ENCODE results near the gene EPS8L2. TPM values are rescaled to one million over a fixed set of nuclear protein-coding genes. Genes with fewer than 3 reads are reported as not detected.

EPS8L2 gene
- total and polyA plus RNA-seq, 10 of the 15 experiments (the other 5 are each of a cell fraction or from before 2014, with no cell fraction given), result 0.76 to 20.0 (median 9.7) TPM

GRCh38 chr11:721247-721740 is 15.3 kb downstream of the EPS8L2 start (continued):
- no peak for TF ChIP-seq NKRF (conservative IDR thresholded peaks at IDR 0.05)
- TF ChIP-seq, protein P1, sequence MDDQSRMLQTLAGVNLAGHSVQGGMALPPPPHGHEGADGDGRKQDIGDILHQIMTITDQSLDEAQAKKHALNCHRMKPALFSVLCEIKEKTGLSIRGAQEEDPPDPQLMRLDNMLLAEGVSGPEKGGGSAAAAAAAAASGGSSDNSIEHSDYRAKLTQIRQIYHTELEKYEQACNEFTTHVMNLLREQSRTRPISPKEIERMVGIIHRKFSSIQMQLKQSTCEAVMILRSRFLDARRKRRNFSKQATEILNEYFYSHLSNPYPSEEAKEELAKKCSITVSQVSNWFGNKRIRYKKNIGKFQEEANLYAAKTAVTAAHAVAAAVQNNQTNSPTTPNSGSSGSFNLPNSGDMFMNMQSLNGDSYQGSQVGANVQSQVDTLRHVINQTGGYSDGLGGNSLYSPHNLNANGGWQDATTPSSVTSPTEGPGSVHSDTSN (IDR thresholded peaks at IDR 0.05; ENCODE audit: insufficient replicate concordance, low read depth, low read length), result no peak
- TF ChIP-seq, protein P2, sequence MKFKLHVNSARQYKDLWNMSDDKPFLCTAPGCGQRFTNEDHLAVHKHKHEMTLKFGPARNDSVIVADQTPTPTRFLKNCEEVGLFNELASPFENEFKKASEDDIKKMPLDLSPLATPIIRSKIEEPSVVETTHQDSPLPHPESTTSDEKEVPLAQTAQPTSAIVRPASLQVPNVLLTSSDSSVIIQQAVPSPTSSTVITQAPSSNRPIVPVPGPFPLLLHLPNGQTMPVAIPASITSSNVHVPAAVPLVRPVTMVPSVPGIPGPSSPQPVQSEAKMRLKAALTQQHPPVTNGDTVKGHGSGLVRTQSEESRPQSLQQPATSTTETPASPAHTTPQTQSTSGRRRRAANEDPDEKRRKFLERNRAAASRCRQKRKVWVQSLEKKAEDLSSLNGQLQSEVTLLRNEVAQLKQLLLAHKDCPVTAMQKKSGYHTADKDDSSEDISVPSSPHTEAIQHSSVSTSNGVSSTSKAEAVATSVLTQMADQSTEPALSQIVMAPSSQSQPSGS (IDR thresholded peaks at IDR 0.05; ENCODE audit: low read length), result no peak
- no peak for TF ChIP-seq POLR2A (IDR thresholded peaks at IDR 0.05; ENCODE audit: low read depth, low read length)
- TF ChIP-seq SUZ12 (IDR thresholded peaks at IDR 0.05; ENCODE audit: unreplicated experiment), result no peak
- 0 out of 2 replicates have a peak, but pooled peaks have one; percentile 32 for TF ChIP-seq DPF2 (IDR thresholded peaks at IDR 0.05)
- peak; percentile 35 for TF ChIP-seq NR2C1 (IDR thresholded peaks at IDR 0.05)
- TF ChIP-seq HDGF (IDR thresholded peaks at IDR 0.05), result no peak
- no peak for TF ChIP-seq KLF5 (IDR thresholded peaks at IDR 0.05; ENCODE audit: partially characterized antibody)
- no peak for TF ChIP-seq TBL1XR1 (IDR thresholded peaks at IDR 0.05; ENCODE audit: low read depth, low read length)
- no peak for TF ChIP-seq WRNIP1 (IDR thresholded peaks at IDR 0.05; ENCODE audit: borderline replicate concordance, low read depth, low read length)
- TF ChIP-seq USF1 (IDR thresholded peaks at IDR 0.05; ENCODE audit: borderline replicate concordance, extremely low read length, insufficient read depth, low read depth, low read length), result no peak
- no peak for TF ChIP-seq POLR2AphosphoS2 (IDR thresholded peaks at IDR 0.05; ENCODE audit: low read depth, low read length)
- TF ChIP-seq BCL3 (IDR thresholded peaks at IDR 0.05; ENCODE audit: borderline replicate concordance, insufficient read depth, low read depth, low read length, poor library complexity, severe bottlenecking), result no peak
- no peak for TF ChIP-seq HDAC2 (IDR thresholded peaks at IDR 0.05)
- TF ChIP-seq MTA3 (IDR thresholded peaks at IDR 0.05; ENCODE audit: borderline replicate concordance, low read length), result no peak
- no peak for TF ChIP-seq RAD51 (IDR thresholded peaks at IDR 0.05)
- peak; percentile 76 for TF ChIP-seq TCF12 (IDR thresholded peaks at IDR 0.05; ENCODE audit: low read depth, low read length)
- no peak for TF ChIP-seq ZNF622 (IDR thresholded peaks at IDR 0.05)
- TF ChIP-seq ZNF24 (IDR thresholded peaks at IDR 0.05), result no peak
- no peak for TF ChIP-seq CREM (IDR thresholded peaks at IDR 0.05; ENCODE audit: low read depth)
- TF ChIP-seq, protein P3, sequence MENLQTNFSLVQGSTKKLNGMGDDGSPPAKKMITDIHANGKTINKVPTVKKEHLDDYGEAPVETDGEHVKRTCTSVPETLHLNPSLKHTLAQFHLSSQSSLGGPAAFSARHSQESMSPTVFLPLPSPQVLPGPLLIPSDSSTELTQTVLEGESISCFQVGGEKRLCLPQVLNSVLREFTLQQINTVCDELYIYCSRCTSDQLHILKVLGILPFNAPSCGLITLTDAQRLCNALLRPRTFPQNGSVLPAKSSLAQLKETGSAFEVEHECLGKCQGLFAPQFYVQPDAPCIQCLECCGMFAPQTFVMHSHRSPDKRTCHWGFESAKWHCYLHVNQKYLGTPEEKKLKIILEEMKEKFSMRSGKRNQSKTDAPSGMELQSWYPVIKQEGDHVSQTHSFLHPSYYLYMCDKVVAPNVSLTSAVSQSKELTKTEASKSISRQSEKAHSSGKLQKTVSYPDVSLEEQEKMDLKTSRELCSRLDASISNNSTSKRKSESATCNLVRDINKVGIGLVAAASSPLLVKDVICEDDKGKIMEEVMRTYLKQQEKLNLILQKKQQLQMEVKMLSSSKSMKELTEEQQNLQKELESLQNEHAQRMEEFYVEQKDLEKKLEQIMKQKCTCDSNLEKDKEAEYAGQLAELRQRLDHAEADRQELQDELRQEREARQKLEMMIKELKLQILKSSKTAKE (IDR thresholded peaks at IDR 0.05; ENCODE audit: low read depth, poor library complexity, severe bottlenecking), result no peak
- 0 out of 2 replicates have a peak, but pooled peaks have one; percentile 17 for TF ChIP-seq GATAD2B (conservative IDR thresholded peaks at IDR 0.05; ENCODE audit: low read depth)

Data from GM12878 (cell line).